Endothelial cell of umbilical vein (primary cell): ENCODE data around the gene ADSS1.

Source experiments
- EZH2 ChIP-seq: IDR thresholded peaks from 2 replicates; pipeline ENCODE4 v1.6.1; 2012; ENCODE audit warnings: borderline replicate concordance, low read depth, mild to moderate bottlenecking, moderate library complexity, low read length, inconsistent platforms; ENCODE audit not compliant: severe bottlenecking
- POLR2A ChIP-seq: IDR thresholded peaks from 2 replicates; pipeline ENCODE4 v1.6.1; 2012; ENCODE audit warnings: low read depth, mild to moderate bottlenecking, control low read depth, low read length
- POLR2AphosphoS5 ChIP-seq: IDR thresholded peaks from 2 replicates; pipeline ENCODE4 v1.6.1; 2012; ENCODE audit warnings: low read depth, mild to moderate bottlenecking, control low read depth, low read length, moderate library complexity; ENCODE audit not compliant: insufficient read depth
- TF ChIP-seq, protein P1 (sequence below), 2 donors: IDR thresholded peaks; 1 replicate in 1 of 2; 2 replicates in 1 of 2; pipeline ENCODE4 v1.5.1; 2011; ENCODE audit warnings: low read length in 2 of 2, mild to moderate bottlenecking in 2 of 2, moderate library complexity in 2 of 2, control low read depth in 1 of 2, inconsistent platforms in 1 of 2, low read depth in 1 of 2; ENCODE audit not compliant: insufficient read depth in 1 of 2; ENCODE audit errors: extremely low read depth in 1 of 2

GRCh38 chr14:104697317-104697703, 26.7 kb upstream of the ADSS1 start:
- TF ChIP-seq, protein P1, sequence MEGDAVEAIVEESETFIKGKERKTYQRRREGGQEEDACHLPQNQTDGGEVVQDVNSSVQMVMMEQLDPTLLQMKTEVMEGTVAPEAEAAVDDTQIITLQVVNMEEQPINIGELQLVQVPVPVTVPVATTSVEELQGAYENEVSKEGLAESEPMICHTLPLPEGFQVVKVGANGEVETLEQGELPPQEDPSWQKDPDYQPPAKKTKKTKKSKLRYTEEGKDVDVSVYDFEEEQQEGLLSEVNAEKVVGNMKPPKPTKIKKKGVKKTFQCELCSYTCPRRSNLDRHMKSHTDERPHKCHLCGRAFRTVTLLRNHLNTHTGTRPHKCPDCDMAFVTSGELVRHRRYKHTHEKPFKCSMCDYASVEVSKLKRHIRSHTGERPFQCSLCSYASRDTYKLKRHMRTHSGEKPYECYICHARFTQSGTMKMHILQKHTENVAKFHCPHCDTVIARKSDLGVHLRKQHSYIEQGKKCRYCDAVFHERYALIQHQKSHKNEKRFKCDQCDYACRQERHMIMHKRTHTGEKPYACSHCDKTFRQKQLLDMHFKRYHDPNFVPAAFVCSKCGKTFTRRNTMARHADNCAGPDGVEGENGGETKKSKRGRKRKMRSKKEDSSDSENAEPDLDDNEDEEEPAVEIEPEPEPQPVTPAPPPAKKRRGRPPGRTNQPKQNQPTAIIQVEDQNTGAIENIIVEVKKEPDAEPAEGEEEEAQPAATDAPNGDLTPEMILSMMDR (IDR thresholded peaks at IDR 0.05; ENCODE audit: extremely low read depth in 1 of 2, insufficient read depth in 1 of 2, low read depth in 1 of 2, low read length in 2 of 2): no peak
- TF ChIP-seq POLR2AphosphoS5 (no peak), POLR2A (no peak), EZH2 (no peak)
